HG03159 (cell line): ENCODE measurements around the gene FHOD3.
"Not testable (repeated sequence)": the region's sequence is repeated elsewhere in the genome, so short reads cannot be mapped to it uniquely, and the experiment has no call there.

Experiments used
- ATAC-seq: cut with Tn5 transposase; IDR thresholded peaks from one replicate; pipeline ENCODE4 v1.9.1; 2021; ENCODE audit warnings: mild to moderate bottlenecking, moderate library complexity; ENCODE audit not compliant: unreplicated experiment

Gene FHOD3

GRCh38 chr18:36688020-36688965 lies 390.8 kb downstream of the FHOD3 start:
- ATAC-seq = peak; percentile 88

DNA sequence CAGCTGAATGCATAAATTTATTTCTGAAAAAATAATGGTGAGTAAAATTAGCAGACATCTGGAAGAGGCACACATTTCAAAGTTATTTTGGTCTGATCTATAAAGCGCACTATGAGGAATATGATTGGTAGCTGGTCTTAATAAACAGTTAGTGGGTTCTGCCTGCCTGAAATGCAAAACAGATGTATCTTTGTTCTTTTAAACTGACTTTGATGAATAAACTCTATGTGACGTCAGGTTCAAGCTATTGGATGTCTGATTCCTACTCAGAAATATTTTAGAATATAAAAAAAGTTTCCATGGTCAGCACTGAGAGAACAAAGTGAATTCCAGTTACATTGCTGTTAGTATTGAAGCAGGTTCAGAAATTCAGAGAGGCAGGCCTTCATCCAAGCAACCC lies 394.9 kb downstream of the FHOD3 start:
- no peak for ATAC-seq

- ATAC-seq = no peak
Measured at GRCh38 chr18:36692921-36693332, 395.4 kb downstream of the FHOD3 start.

- ATAC-seq = no peak
Measured at GRCh38 chr18:36693931-36694620, 396.6 kb downstream of the FHOD3 start.

DNA sequence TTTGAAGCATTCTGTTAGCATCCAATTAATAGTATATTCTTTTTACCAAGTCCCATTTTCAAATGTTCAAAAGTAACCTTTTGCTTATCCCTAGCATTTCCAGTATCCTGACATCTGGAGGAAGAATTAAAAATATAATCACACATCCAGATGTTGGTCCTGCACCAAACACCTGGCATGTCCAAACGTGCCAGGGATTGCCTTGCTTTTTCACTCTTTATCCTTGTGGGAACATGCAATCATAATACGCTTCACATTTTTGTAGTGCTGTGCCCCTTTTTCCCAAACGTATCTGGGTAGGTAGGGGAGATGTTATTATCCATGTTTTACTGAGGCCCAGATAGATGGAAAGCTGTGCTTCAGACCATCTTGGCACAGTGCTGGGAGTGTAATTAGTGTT lies 398.3 kb downstream of the FHOD3 start:
- ATAC-seq = no peak

DNA sequence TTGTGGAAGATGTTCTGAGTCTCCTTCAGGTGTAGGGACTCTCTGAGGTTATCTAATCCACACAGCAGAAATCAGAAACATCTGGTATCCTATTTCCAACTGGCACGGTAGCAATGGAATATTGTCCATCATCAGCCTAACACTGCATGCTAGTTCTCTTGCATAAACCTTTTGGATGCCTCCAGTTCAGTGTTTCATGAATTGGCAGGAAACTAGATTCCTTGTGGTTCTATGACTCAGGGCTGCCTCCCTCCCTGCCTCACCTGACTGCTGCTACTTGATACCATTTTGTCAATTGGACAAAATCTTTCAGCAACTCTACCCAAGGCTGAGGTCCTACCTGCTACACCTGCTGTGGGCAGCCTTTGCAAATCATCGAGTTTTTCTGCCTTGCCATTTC lies 400.4 kb downstream of the FHOD3 start:
- no peak for ATAC-seq

DNA sequence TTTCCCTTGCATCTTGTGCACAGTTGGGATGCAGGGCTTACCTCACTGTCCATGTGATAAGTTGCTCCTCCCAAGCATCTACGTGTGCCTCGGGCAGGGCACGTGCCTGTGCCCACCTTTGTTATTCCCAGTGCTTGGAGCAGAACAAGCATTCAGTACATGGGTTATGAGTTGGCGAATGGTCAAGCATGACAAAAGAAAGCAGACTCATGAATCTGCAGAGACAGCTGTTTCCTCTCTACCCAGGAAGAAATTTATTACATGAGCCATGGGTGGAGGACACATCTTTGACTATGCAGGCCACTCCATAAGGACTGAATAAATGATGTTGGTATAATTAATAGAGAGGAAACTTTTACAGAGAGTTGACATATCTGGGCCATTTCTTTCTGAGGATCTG lies 403.4 kb downstream of the FHOD3 start:
- ATAC-seq = no peak

DNA sequence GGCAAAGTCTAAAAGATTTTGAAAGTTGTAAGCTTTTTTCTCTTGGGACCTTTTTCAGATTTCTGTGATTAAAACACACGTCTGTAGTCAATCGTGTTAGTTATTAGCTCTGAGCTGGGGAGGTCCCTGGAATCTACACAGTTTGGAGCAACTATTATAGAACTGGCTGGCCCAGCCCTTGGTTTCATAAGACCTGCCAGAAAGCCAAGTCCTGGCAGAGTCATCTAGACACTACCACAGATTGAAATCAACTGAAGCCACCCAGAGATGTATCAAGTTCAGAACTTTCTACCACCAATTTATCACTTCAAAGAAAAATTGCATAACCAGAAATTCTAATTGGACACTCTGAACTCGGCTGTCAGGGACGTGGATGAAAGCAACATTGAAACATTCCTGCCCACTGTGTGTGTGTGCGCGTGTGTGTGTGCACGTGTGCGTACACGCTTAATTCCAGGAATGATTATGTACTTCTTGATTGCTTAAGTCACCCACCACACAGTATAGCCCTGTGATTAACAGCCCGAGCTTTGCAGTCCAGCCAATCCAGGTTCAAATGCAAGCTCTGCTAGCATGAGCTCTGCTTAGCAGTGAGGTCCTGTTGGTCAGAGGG lies 405.0 kb downstream of the FHOD3 start:
- ATAC-seq = no peak

DNA sequence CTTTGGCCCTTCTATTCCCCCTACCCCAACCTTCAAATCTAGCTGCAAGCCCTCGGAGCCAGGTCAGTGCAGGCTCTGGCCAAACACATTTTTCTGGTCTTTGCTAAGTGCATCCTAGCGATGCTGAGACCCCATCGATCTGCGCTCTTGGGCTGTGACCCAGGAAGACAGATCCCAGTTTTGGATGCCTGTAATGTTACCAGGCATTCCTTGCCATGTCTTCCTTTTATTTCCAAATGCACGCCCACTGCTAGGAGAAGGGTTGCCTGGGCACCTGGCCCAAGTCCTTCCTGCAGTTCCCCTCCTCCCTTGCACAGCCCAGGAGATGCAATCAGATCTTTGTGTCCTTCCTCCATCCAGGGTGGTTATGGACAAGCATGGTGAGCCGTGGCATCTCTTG lies 406.6 kb downstream of the FHOD3 start:
- no peak for ATAC-seq

DNA sequence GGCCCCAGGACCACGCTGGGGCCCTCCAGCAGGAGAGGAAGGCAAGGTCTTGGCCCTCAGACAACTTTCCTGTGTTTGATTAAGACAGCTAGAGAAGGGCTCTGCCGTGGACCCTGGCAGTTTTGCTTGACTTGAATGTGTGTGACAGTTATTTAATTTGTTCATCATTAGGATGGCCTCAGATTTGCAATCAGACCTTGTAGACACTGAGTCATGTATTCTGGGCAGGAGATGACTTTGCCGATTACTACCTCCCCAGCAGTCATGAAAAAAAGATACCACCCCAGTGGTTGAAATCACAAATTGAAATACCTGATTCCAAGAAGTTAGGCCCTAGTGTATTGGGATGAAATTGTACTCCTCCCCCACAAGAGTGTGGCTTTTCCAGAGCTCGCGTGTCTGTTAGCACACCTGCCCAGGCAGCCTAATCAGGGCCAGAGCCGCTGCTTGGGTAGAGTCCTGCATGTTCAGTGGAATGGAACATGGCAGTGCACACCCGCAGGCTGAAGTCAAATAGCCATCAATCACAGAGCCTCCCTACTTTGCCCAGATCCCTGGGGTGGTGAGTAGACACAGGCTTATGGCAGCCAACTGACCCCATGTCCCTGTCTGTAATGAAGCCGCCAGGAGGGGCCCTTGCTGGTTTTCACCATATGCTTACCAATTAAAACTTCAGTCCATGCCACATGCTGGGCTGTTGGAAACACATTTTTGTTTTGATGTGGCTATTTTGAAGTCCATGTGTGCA lies 408.8 kb downstream of the FHOD3 start:
- ATAC-seq = no peak

GRCh38 chr18:36708366-36708765 lies 410.9 kb downstream of the FHOD3 start:
- no peak for ATAC-seq

- ATAC-seq = no peak
Measured at GRCh38 chr18:36709315-36709714, 411.8 kb downstream of the FHOD3 start.

- no peak for ATAC-seq
Measured at GRCh38 chr18:36711014-36711725, 413.7 kb downstream of the FHOD3 start.

- no peak for ATAC-seq
Measured at GRCh38 chr18:36711813-36712444, 414.4 kb downstream of the FHOD3 start.

- no peak for ATAC-seq
Measured at GRCh38 chr18:36714476-36714875, 417.0 kb downstream of the FHOD3 start.

DNA sequence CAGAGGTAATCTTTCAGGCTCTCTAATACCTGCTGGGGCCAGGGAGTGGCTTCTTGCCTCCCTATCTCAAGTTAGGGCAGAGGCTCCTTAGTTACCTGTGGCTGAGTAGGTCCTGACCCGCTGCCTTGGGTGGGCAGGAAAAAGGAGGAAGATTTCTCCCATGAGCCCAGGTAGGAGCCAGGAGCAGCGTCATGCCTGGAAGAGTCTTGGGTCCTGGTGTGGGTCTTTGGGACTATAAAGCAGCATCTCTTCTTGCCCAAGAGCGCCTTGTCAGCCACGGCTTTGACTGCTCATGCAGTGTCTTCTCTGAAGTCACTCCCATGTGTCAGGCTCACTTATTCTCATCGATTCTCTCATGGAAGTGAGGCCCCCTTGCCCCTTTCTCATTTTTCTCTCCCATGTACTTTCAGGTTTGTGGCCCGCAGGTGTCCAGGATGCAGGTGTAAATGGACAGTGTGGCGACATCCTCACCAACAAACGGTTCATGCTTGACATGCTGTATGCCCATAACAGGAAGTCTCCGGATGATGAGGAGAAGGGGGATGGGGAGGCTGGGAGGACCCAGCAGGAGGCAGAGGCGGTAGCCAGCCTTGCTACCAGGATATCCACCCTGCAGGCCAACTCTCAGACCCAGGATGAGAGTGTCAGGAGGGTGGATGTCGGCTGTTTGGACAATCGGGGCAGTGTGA lies 420.1 kb downstream of the FHOD3 start:
- no peak for ATAC-seq

- ATAC-seq = no peak
Measured at GRCh38 chr18:36718705-36719328, 421.3 kb downstream of the FHOD3 start.

DNA sequence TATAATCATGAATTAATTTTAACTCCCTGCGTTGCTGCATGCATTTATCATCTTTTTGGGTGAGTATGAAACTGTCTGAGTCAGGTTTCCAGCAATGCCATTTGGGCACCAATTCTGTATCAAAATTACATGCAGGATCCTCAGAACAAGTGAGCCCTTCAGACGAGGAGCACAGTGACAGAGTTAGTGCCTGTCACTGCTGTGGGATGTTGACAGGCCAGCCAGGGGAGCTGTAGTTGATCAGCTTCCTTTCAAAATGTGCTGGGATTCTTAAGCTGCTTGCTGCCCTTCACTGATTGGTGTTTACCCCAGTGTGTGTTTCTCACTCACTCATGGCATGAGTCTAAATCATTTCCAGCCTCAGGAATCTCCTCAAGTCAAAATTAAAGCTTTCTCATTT lies 422.1 kb downstream of the FHOD3 start:
- ATAC-seq = no peak

- not testable (repeated sequence) for ATAC-seq
Measured at GRCh38 chr18:36721351-36721750, 423.8 kb downstream of the FHOD3 start.
